Stimulated activated CD8-positive, alpha-beta memory T cell treated with anti-CD3 and anti-CD28 coated beads, Interleukin-7, amount 100 ng/mL, for 24 hours (primary cell): ENCODE data around the gene MMP2.

Experiments
- DNase-seq: peaks from one replicate; pipeline ENCODE4 v3.0.0-alpha.2; 2020; ENCODE audit warnings: low read depth

Gene MMP2

DNA sequence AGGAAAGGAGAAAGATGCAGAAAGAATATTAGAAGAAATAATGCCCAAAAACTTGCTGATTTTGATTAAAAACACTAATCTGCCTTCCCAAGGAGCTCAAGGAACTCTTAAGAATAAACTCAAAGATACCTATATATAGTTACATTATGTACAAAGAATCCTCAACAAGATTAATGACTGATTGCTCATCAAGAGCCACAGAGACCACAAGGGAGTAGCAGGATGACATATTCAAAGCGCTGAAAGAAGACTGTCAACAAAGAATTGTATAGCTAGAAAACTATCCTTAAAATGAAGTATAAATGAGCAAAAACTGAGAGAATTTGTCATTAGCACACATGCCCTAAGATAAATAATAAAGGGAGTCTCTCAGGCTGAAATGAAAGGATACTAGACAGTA lies 36.1 kb downstream of the MMP2 start:
- DNase-seq: no peak

DNA sequence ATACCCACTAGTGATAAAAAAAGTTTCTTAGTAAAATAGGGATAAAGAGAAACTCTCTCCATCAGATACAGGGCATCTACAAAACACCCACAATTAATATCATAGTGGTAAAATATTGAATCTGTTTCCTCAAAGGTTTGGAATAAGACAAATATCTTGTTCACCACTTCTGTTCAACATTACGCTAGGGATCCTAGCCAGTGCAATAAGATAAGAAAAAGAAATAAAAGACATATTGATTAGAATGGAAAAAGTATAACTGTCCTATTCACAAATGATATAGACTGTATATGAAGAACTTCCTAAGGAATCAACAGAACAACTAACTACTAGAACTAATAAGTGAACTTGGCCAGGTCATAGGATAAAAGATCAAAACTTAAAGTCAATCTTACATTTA lies 42.8 kb downstream of the MMP2 start:
- no peak for DNase-seq

DNA sequence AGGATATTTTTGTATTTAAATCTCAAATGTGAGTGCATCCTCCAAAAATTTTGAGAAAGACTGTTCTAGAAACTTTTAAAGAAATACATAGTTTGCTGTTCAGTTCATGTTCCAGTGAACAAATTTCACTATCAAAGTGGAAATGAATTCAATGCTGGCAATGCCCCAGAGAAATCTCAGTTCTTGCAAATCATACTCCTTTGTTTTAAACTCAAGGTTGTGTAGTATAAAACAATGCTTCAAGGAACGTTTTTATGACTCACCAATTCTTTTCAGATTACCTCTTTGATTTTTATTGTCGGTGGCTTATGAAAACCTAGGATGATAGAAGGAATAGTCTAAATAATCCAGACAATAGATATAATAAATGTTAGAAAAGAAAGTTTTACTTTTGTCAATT lies 47.4 kb downstream of the MMP2 start:
- no peak for DNase-seq

DNA sequence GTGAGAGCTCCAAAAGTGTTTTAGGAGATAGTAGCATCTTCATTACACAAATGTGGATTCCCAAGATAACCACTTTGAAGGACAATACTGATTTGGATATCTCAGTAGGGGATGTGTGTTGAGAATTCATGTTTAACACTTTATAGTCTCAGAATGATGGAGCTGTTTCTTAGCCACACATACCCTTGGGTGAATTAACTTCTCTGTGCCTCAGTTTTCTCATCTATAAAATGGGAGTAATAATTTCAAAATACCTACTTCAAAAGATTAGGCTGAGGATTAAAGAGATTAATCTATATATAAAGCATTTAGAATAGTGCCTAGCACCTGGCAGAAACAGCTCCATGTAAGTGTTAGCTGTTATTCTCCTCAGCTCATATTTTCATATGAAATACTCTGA lies 48.9 kb downstream of the MMP2 start:
- DNase-seq: no peak

DNA sequence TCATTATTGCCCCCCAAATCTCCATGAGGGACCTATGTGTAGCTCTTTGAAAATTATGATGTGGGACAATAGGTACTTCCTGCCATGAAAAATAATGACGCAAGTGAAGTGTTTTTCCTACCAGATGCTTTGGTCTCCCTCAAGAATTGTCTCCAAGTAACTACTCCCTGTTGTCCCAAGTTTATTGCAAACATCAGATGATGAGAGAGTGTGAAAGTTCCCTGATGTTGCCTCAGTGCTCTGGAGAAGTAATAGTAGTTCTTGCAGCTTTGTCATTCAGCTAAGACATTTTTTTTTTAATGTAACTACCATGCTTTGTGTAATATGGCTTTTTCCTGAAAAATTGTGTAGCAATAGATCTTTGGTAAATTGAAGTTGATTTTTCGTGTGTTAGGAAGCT lies 50.0 kb downstream of the MMP2 start:
- no peak for DNase-seq

DNA sequence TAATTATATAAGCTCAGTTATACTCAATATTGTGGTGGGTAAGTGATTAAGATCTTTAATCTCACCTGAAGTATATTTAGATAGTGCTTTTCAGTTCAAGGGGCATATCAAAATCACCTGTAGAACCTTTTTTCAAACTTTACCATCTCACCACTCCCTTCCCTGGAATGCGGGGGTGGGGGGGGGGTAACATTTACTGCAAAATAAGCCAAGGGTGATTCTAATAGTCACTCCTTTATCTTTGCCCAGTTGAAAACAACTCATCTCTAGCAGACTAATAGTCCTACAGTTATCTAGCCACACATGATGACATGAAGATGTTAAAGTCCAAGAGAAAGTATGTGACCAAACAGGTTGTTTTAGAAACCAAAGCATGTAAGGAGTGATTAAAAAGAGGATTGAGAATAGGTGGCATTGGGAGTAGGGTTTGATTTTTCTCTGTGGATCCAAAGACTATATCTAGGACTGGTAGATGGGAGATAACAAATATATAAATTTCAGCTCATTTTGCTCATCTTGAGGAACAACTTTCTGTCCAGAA lies 51.4 kb downstream of the MMP2 start:
- no peak for DNase-seq

DNA sequence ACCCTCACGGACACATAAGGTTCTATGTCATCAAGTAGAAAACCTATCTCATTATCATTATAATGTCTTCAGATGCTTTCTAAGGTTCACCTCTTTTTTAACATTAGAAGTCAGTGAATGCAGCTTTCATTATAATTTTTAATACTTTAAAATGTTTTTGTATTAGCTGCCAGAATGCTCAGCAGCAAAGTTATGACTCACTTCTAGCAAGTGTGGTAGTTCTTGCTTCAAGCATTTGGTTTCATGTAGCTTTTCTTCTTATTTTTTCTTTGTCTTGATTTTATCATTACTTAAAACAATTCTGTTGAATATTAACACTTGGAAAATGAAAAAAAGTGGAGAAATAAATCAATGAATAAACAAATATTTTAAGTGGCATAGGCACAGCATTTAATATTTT lies 53.2 kb downstream of the MMP2 start:
- no peak for DNase-seq

- no peak for DNase-seq
These were observed 55.8 kb downstream of the MMP2 start for GRCh38 chr16:55534756-55535155.

GRCh38 chr16:55539049-55539448 lies 60.1 kb downstream of the MMP2 start:
- DNase-seq: no peak

DNA sequence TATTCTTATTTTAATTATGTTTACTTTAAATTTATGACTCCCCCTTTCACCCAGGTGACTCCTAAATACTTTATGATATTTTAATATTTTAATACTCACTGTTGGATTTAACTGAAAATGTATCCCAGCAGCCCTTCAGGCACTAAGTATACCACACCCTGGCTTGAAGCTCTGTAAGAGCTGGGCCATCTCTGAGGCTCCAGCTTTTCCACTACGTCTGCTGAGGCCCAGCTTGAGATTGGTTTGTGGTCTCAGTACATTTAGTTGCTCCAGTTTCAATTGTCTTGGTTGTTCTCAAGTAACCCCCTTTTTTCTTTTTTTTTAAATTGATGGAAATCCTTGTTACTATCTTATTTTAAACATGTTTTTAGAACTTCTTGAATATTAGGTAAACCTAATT lies 60.5 kb downstream of the MMP2 start:
- DNase-seq: no peak

- DNase-seq: no peak
These were observed 61.2 kb downstream of the MMP2 start for GRCh38 chr16:55540221-55540620.

DNA sequence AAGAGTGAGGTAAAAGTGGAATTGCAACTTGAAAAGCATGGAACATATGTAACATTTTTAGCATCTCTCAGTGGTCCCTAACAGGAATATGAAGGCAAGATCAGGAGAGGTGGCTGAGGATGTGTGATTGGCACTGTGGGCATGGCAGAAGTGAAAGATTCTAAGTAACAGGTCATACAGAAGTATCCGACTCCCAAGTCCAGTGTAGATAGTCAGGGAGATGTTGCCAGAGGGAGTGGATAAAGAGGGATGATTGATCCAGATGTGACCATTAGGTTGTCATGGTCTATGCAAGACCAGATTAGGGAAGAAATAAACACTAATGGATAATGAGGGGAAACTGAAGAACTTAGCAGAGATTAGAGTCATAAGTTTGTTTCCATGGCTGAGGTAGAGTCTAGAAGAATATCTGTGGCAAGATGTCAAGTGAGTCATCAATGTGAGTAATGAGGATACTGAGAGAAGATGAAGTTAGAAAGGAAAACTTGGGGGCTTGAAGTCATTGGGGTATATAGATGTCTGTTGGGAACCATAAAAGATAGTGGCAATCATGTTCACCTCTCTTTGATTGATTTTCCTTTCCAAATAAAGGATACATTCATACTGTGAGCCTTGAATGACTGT lies 63.6 kb downstream of the MMP2 start:
- DNase-seq: no peak

- no peak for DNase-seq
These were observed 64.5 kb downstream of the MMP2 start for GRCh38 chr16:55543472-55543871.

GRCh38 chr16:55552621-55553020 lies 73.6 kb downstream of the MMP2 start:
- no peak for DNase-seq

- no peak for DNase-seq
These were observed 76.4 kb downstream of the MMP2 start for GRCh38 chr16:55555436-55555835.
